Activated naive CD8-positive, alpha-beta T cell treated with anti-CD3 and anti-CD28 coated beads, Interleukin-2, amount 10 ng/mL, durations not matched to agents 7 days and 5 days (primary cell): ENCODE measurements around the gene KRTAP7-1. TPM values are rescaled to one million over a fixed set of nuclear protein-coding genes. Genes with fewer than 3 reads are reported as not detected.

ENCODE experiments used
- ATAC-seq: fragments of 150-1000 bp; cut with Tn5 transposase; one replicate; pipeline ENCODE4 v1.10.0; 2021; ENCODE audit warnings: low read depth, moderate library complexity
- POLR2A ChIA-PET: fragments of 350-600 bp; sonication (Branson Sonifier 250); formaldehyde crosslinking; loops from one replicate; lab custom pipeline; 2021; ENCODE audit warnings: antibody characterized with exemption; lab: Charles Lee
- DNase-seq: peaks from one replicate; pipeline ENCODE4 v3.0.0; 2021
- H3K27ac Mint-ChIP-seq: one replicate; pipeline ENCODE4 v1.8.0; 2022; ENCODE audit warnings: mild to moderate bottlenecking, mixed read lengths
- H3K27me3 Mint-ChIP-seq: one replicate; pipeline ENCODE4 v1.8.0; 2022; ENCODE audit warnings: mild to moderate bottlenecking, moderate library complexity, mixed read lengths
- H3K36me3 Mint-ChIP-seq: one replicate; pipeline ENCODE4 v1.8.0; 2021; ENCODE audit warnings: mild to moderate bottlenecking, mixed read lengths
- H3K4me1 Mint-ChIP-seq: one replicate; pipeline ENCODE4 v1.8.0; 2021; ENCODE audit warnings: mixed read lengths
- H3K4me3 Mint-ChIP-seq: one replicate; pipeline ENCODE4 v1.8.0; 2022; ENCODE audit warnings: mild to moderate bottlenecking, moderate library complexity, mixed read lengths
- H3K9me3 Mint-ChIP-seq: one replicate; pipeline ENCODE4 v1.8.0; 2021; ENCODE audit warnings: mixed read lengths
- total RNA-seq, 2 experiments: library from RNA; stranded (reverse); gene quantifications; one replicate each; pipeline ENCODE4 v1.2.3, GENCODE V29; 2021

Gene KRTAP7-1, protein sequence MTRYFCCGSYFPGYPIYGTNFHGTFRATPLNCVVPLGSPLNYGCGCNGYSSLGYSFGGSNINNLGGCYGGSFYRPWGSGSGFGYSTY
- not detected for total RNA-seq

- Mint-ChIP-seq H3K4me3 (no peak within 1 kb of the TSS), H3K9me3 (no peaks in the 10 kb centered on the region), H3K27me3 (peaks cover 2% of the 10 kb centered on the region), H3K36me3 (no peaks in the 10 kb centered on the region), H3K4me1 (no peaks in the 10 kb centered on the region), H3K27ac (no peak within 1 kb of the TSS)
- DNase-seq (no peak), ATAC-seq (no peak)
- POLR2A ChIA-PET, result no interaction called here
These were observed at the start of gene KRTAP7-1 for GRCh38 chr21:30829659-30830058. Gene KRTAP7-1 (minus strand): TSS chr21:30829759. CDS start chr21:30829698, 61 bp downstream.

DNA sequence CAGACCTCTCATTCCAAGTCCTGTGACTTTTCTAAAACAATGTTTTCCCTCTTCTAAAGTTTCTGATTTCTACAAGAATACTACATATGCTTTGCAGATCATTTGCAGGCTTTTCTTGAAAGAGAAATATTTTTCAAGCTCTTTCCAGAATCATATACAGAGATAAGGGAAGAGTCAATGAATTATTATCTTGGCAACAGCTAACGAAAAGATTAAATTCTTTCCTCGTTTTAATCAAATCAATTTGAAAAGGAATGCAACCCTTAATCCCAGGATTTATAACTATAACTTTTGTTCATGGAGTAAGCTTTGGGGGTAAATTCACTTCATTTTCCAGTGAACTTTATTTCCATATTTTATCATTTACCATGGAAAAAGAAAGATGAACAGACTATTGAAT lies 45.0 kb upstream of the KRTAP7-1 start:
- H3K27ac Mint-ChIP-seq, result no peak overlapping the region
- POLR2A ChIA-PET, result no interaction called here
- H3K36me3 Mint-ChIP-seq, result no peaks in the 10 kb centered on the region
- no peaks in the 10 kb centered on the region for H3K4me1 Mint-ChIP-seq
- ATAC-seq (no peak), DNase-seq (no peak)
- no peak overlapping the region for H3K4me3 Mint-ChIP-seq
- no peaks in the 10 kb centered on the region for H3K9me3 Mint-ChIP-seq
- H3K27me3 Mint-ChIP-seq, result peaks cover 3% of the 10 kb centered on the region

DNA sequence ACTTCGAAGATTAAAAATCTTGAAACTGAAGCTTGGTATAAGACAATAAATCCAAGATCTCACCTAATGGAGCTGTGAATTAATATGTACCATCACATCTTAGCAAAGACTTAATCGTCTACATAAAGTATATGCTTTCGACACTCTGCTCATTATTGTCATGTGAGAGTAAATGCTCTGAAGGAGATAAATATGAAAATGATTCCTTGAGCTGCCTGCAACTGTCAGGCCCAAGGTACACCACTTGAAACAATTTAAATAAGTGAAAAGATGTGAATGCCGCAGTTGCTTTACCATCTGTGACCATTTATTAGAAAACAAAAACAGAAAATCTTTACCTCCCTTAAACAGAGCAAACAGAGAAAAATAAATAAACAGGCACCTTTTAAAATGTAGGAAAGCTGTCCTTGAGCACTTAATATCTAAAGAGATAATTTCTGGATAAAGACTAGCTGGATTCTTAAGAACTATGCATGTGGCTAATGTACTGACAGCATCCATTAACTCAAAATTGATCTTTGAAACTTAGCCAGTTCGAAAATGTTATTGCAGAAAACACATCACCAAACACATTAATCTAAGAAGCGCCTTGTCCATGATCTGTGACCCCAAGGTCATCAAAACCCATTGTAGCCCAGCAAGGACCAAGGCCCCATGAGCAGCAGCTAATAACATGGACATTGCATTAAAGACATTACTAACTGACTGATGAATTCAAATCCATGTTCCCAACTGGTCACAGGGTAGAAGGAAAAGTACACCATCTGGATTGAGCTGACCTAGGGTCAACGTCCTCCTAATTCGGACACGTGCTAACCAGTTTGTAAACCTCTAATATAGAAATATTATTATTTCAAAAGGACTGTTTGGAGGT lies 18.3 kb upstream of the KRTAP7-1 start:
- POLR2A ChIA-PET, result no interaction called here
- H3K9me3 Mint-ChIP-seq, result no peaks in the 10 kb centered on the region
- no peaks in the 10 kb centered on the region for H3K36me3 Mint-ChIP-seq
- ATAC-seq (no peak), DNase-seq (no peak)
- no peak overlapping the region for H3K27ac Mint-ChIP-seq
- no peak overlapping the region for H3K4me3 Mint-ChIP-seq
- peaks cover 3% of the 10 kb centered on the region for H3K4me1 Mint-ChIP-seq
- H3K27me3 Mint-ChIP-seq, result peaks cover 9% of the 10 kb centered on the region

DNA sequence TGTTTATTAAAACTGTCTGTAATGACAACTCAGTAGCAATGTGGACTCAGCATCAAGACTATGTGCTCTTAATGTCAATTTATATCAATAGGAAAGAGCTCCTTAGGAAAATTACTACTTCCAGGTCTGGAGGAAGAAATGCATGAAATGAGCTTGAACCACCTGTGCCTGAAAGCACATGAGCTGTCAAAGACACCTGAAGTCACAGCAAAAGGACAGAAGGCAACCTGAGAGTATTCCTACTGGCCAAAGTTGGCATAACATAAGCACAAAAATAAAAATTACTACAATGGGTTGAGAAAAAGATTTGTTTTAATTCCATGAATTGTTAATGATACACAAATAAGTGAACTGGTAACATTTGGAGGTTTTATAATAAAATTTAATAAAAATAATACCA lies 13.4 kb upstream of the KRTAP7-1 start:
- Mint-ChIP-seq H3K4me3 (no peak overlapping the region), H3K27ac (no peak overlapping the region), H3K36me3 (no peaks in the 10 kb centered on the region), H3K9me3 (no peaks in the 10 kb centered on the region), H3K4me1 (no peaks in the 10 kb centered on the region), H3K27me3 (peaks cover 6% of the 10 kb centered on the region)
- POLR2A ChIA-PET, result no interaction called here
- DNase-seq (no peak), ATAC-seq (no peak)

GRCh38 chr21:30839304-30839703 lies 9.7 kb upstream of the KRTAP7-1 start:
- Mint-ChIP-seq H3K4me1 (no peaks in the 10 kb centered on the region), H3K9me3 (no peaks in the 10 kb centered on the region)

GRCh38 chr21:30838536-30838935 lies 9.0 kb upstream of the KRTAP7-1 start:
- POLR2A ChIA-PET, result no interaction called here
- H3K4me1 Mint-ChIP-seq, result no peaks in the 10 kb centered on the region
- H3K27me3 Mint-ChIP-seq, result peaks cover 2% of the 10 kb centered on the region
- no peak for DNase-seq
- H3K36me3 Mint-ChIP-seq, result no peaks in the 10 kb centered on the region
- no peak for ATAC-seq
- no peak overlapping the region for H3K4me3 Mint-ChIP-seq
- H3K9me3 Mint-ChIP-seq, result no peaks in the 10 kb centered on the region
- no peak overlapping the region for H3K27ac Mint-ChIP-seq

More at GRCh38 chr21:30839304-30839703, 9.7 kb upstream of the KRTAP7-1 start:
- no peak for ATAC-seq
- no peak overlapping the region for H3K27ac Mint-ChIP-seq
- no peak overlapping the region for H3K4me3 Mint-ChIP-seq
- peaks cover 2% of the 10 kb centered on the region for H3K27me3 Mint-ChIP-seq
- POLR2A ChIA-PET, result no interaction called here
- no peaks in the 10 kb centered on the region for H3K36me3 Mint-ChIP-seq
- no peak for DNase-seq

- H3K9me3 Mint-ChIP-seq, result no peaks in the 10 kb centered on the region
- H3K4me1 Mint-ChIP-seq, result no peaks in the 10 kb centered on the region
- H3K27ac Mint-ChIP-seq, result no peak overlapping the region
- H3K36me3 Mint-ChIP-seq, result no peaks in the 10 kb centered on the region
- ATAC-seq, result no peak
- no peak for DNase-seq
- H3K27me3 Mint-ChIP-seq, result peaks cover 2% of the 10 kb centered on the region
- POLR2A ChIA-PET, result no interaction called here
- no peak overlapping the region for H3K4me3 Mint-ChIP-seq
These were observed 1.7 kb upstream of the KRTAP7-1 start for GRCh38 chr21:30831194-30831765.

- POLR2A ChIA-PET, result no interaction called here
These were observed 10.5 kb downstream of the KRTAP7-1 start for GRCh38 chr21:30818837-30819610.

DNA sequence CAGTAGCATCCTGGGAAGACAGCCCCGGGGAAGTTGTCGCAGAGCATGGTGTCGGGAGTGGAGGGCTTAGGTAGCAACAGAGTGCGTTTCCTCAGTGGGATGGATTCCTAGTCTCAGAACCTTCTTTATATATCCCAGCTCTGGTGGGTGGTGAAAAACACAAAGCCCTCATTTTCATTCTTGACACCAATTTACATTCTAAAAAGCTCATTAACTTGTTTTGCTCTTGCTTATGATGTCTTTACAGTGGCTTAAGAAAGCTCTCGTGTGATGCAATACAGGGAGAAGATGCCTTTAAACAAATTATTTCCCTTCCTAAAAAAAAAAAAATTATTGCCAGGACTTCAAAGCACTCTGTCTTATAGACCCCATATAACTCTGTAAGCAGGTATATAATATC lies 16.4 kb downstream of the KRTAP7-1 start, which contains the start of gene KRTAP8-1:
Gene KRTAP8-1 (minus strand): TSS at position 101 of the 400 bp plus-strand sequence. CDS start 54 bp downstream, at position 47.
- POLR2A ChIA-PET, result no interaction called here
- ATAC-seq (no peak), DNase-seq (no peak)
- no peak within 1 kb of the TSS for H3K27ac Mint-ChIP-seq
- no peaks in the 10 kb centered on the region for H3K9me3 Mint-ChIP-seq
- no peaks in the 10 kb centered on the region for H3K36me3 Mint-ChIP-seq
- peaks cover 6% of the 10 kb centered on the region for H3K27me3 Mint-ChIP-seq
- no peak within 1 kb of the TSS for H3K4me3 Mint-ChIP-seq
- no peaks in the 10 kb centered on the region for H3K4me1 Mint-ChIP-seq

More at GRCh38 chr21:30818837-30819610, 10.5 kb downstream of the KRTAP7-1 start:
- no peak overlapping the region for H3K4me3 Mint-ChIP-seq
- H3K4me1 Mint-ChIP-seq, result no peaks in the 10 kb centered on the region
- no peaks in the 10 kb centered on the region for H3K9me3 Mint-ChIP-seq
- no peaks in the 10 kb centered on the region for H3K36me3 Mint-ChIP-seq
- H3K27me3 Mint-ChIP-seq, result peaks cover 8% of the 10 kb centered on the region
- DNase-seq, result no peak
- H3K27ac Mint-ChIP-seq, result no peak overlapping the region
- ATAC-seq, result no peak

GRCh38 chr21:30800605-30801004 lies 29.0 kb downstream of the KRTAP7-1 start:
- ATAC-seq (no peak), DNase-seq (no peak)
- Mint-ChIP-seq H3K27ac (no peak overlapping the region), H3K4me1 (no peaks in the 10 kb centered on the region), H3K27me3 (peaks cover 3% of the 10 kb centered on the region), H3K4me3 (no peak overlapping the region), H3K36me3 (no peaks in the 10 kb centered on the region), H3K9me3 (no peaks in the 10 kb centered on the region)
- POLR2A ChIA-PET, result no interaction called here

- POLR2A ChIA-PET, result no interaction called here
- no peak overlapping the region for H3K27ac Mint-ChIP-seq
- H3K27me3 Mint-ChIP-seq, result peaks cover 3% of the 10 kb centered on the region
- ATAC-seq (no peak), DNase-seq (no peak)
- no peak overlapping the region for H3K4me3 Mint-ChIP-seq
- no peaks in the 10 kb centered on the region for H3K4me1 Mint-ChIP-seq
- H3K9me3 Mint-ChIP-seq, result no peaks in the 10 kb centered on the region
- no peaks in the 10 kb centered on the region for H3K36me3 Mint-ChIP-seq
These were observed 35.8 kb downstream of the KRTAP7-1 start for GRCh38 chr21:30793581-30794314.

GRCh38 chr21:30779249-30779648 lies 50.3 kb downstream of the KRTAP7-1 start:
- no peak overlapping the region for H3K27ac Mint-ChIP-seq
- ATAC-seq (no peak), DNase-seq (no peak)
- no peaks in the 10 kb centered on the region for H3K9me3 Mint-ChIP-seq
- no peak overlapping the region for H3K4me3 Mint-ChIP-seq
- POLR2A ChIA-PET, result no interaction called here
- no peaks in the 10 kb centered on the region for H3K4me1 Mint-ChIP-seq
- H3K36me3 Mint-ChIP-seq, result no peaks in the 10 kb centered on the region
- H3K27me3 Mint-ChIP-seq, result peaks cover 2% of the 10 kb centered on the region
